CD4-positive, alpha-beta T cell (primary cell): Measurements from ENCODE around the gene LSM6. TPM values are rescaled to one million over a fixed set of nuclear protein-coding genes. Genes with fewer than 3 reads are reported as not detected.

Experiments used
- ATAC-seq: fragments of 200-7000 bp; cut with Tn5 transposase; one replicate; pipeline ENCODE4 v1.10.0; 2022; ENCODE audit warnings: mild to moderate bottlenecking; ENCODE audit not compliant: poor library complexity
- CTCF ChIA-PET: fragments of 350-600 bp; sonication (Branson Sonifier 250); formaldehyde crosslinking; loops from one replicate; lab custom pipeline; 2021; ENCODE audit warnings: antibody characterized with exemption, inconsistent platforms; lab: Charles Lee
- POLR2A ChIA-PET: fragments of 350-600 bp; sonication (Branson Sonifier 250); formaldehyde crosslinking; loops from one replicate; lab custom pipeline; 2021; ENCODE audit warnings: antibody characterized with exemption, inconsistent platforms; lab: Charles Lee
- DNase-seq, 14 experiments: peaks; one replicate each; pipeline ENCODE4 v3.0.0-alpha.2; 2013 to 2020; ENCODE audit warnings: mixed read lengths in 2 of 14
- H3K27ac ChIP-seq, 2 donors: one replicate each; pipeline versions ENCODE4 v1.5.1 to v1.7.0; 2013; ENCODE audit warnings: low read length in 2 of 2, low read depth in 1 of 2, mild to moderate bottlenecking in 1 of 2
- H3K27me3 ChIP-seq, 2 experiments: 1 replicate in 1 of 2; 2 replicates in 1 of 2; pipeline versions ENCODE4 v1.6.1 to v1.7.0; 2013; ENCODE audit warnings: low read length in 2 of 2, control low read depth in 1 of 2, mild to moderate bottlenecking in 1 of 2, moderate library complexity in 1 of 2; ENCODE audit not compliant: insufficient read depth in 2 of 2, control insufficient read depth in 1 of 2
- H3K36me3 ChIP-seq: one replicate; pipeline ENCODE4 v1.6.1; 2013; ENCODE audit warnings: low read length, control low read depth; ENCODE audit not compliant: insufficient read depth
- H3K4me1 ChIP-seq: one replicate; pipeline ENCODE4 v1.6.1; 2013; ENCODE audit warnings: low read length, control low read depth; ENCODE audit not compliant: insufficient read depth
- H3K4me3 ChIP-seq: one replicate; pipeline ENCODE4 v1.5.1; 2013; ENCODE audit warnings: mild to moderate bottlenecking, low read length, moderate library complexity
- H3K9me3 ChIP-seq, 2 experiments: 1 replicate in 1 of 2; 2 replicates in 1 of 2; pipeline versions ENCODE4 v1.6.1 to v1.7.0; 2013; ENCODE audit warnings: low read length in 2 of 2, mild to moderate bottlenecking in 2 of 2, control low read depth in 1 of 2, moderate library complexity in 1 of 2; ENCODE audit not compliant: control insufficient read depth in 1 of 2, insufficient read depth in 1 of 2
- H3K27ac Mint-ChIP-seq: one replicate; pipeline ENCODE4 v1.8.0; 2020; ENCODE audit warnings: mixed read lengths
- H3K27me3 Mint-ChIP-seq: one replicate; pipeline ENCODE4 v1.8.0; 2021; ENCODE audit warnings: mixed read lengths
- H3K36me3 Mint-ChIP-seq: one replicate; pipeline ENCODE4 v1.8.0; 2021; ENCODE audit warnings: low read depth, mixed read lengths
- H3K4me1 Mint-ChIP-seq: one replicate; pipeline ENCODE4 v1.8.0; 2021; ENCODE audit warnings: low read depth, mixed read lengths
- H3K4me3 Mint-ChIP-seq: one replicate; pipeline ENCODE4 v1.8.0; 2020; ENCODE audit warnings: mild to moderate bottlenecking, mixed read lengths
- H3K9me3 Mint-ChIP-seq: one replicate; pipeline ENCODE4 v1.8.0; 2020; ENCODE audit warnings: mixed read lengths
- intact Hi-C, 2 experiments: fragments of 100-400 bp; cut with DNase I in 1 of 2; cut with micrococcal nuclease in 1 of 2; formaldehyde crosslinking; loops; one replicate each; pipeline versions ENCODE4 v1.15.1 to v1.9.0; 2023 to 2025; cut with DNase I, micrococcal nuclease
- total RNA-seq, 174 experiments: library from RNA in 2 of 174; stranded (reverse) in 2 of 174; gene quantifications; one replicate each; pipeline ENCODE4 v1.2.3 and lab custom pipeline; 2021 to 2026
- TF ChIP-seq, protein P1 (sequence below): fragments of 200-600 bp; IDR thresholded peaks from one replicate; pipeline ENCODE4 v1.8.0; 2022; ENCODE audit warnings: antibody characterized with exemption, mild to moderate bottlenecking

Gene LSM6
- total RNA-seq, 2 experiments from 2014 or later: 33.8 to 34.2 TPM

DNA sequence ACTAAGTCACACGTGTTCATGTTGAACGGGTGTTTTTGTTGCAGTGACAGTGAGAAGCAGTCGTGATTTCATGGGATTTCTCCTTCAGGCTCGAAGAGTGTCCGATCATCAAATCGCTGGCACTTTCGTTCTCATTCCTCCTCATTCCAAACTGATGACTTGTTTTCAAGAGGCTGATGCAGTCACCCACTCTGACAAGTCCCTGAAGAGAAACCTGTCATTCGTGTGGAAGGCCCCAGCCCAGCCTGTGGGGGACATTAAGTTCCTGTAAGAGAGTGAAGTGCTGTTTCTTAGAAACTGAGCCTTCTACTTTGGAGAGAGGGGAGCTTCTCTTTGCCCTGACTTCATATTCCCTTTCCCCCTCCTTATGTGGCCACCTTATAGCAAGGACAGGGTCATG is 46.8 kb downstream of the LSM6 start:
- Mint-ChIP-seq H3K4me1 (no peaks in the 10 kb centered on the region), H3K36me3 (peaks cover 4% of the 10 kb centered on the region)
- CTCF ChIA-PET: no interaction called here

DNA sequence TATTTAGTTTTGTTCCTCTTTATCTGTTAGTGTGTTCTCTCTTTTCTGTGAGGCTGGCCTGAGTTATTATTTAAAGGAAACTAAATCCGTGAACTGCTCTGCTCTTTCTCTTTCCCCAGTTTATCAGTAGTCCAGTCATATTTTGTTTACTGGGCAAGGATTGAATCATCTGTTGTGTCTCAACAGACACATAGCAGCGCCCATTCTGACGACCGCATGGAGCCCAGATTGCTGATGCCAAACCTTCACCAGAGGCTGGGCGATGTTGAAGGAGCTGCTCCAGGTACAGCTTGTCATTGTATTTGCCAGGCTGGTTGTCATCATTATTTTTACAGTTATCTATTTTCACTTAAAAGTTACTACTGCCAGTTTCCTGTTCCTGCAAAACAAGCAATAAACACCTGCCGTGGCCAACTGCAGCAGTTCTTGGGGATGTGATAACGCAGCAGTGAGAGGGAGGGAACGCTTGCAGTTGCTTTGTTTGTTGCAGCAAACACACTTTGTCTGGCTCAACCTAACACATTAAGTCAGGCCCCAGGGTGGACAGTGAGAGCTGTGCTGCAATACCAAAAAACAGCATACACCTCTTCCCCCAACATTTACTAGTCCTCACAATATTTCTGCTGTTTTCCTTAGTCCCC is 48.9 kb downstream of the LSM6 start:
- intact Hi-C loops: no loop called here
- H3K36me3 Mint-ChIP-seq: peaks cover 4% of the 10 kb centered on the region
- CTCF ChIA-PET: no interaction called here
- no peak overlapping the region for H3K4me3 Mint-ChIP-seq
- H3K27ac Mint-ChIP-seq: no peak overlapping the region
- DNase-seq (no peak), ATAC-seq (no peak)
- POLR2A ChIA-PET: no interaction called here
- TF ChIP-seq, protein P1, sequence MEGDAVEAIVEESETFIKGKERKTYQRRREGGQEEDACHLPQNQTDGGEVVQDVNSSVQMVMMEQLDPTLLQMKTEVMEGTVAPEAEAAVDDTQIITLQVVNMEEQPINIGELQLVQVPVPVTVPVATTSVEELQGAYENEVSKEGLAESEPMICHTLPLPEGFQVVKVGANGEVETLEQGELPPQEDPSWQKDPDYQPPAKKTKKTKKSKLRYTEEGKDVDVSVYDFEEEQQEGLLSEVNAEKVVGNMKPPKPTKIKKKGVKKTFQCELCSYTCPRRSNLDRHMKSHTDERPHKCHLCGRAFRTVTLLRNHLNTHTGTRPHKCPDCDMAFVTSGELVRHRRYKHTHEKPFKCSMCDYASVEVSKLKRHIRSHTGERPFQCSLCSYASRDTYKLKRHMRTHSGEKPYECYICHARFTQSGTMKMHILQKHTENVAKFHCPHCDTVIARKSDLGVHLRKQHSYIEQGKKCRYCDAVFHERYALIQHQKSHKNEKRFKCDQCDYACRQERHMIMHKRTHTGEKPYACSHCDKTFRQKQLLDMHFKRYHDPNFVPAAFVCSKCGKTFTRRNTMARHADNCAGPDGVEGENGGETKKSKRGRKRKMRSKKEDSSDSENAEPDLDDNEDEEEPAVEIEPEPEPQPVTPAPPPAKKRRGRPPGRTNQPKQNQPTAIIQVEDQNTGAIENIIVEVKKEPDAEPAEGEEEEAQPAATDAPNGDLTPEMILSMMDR: no peak
- Histone ChIP-seq H3K27me3 (no peaks in the 10 kb centered on the region), H3K36me3 (no peaks in the 10 kb centered on the region), H3K4me3 (no peak overlapping the region), H3K27ac (no peak overlapping the region), H3K9me3 (no peaks in the 10 kb centered on the region), H3K4me1 (no peaks in the 10 kb centered on the region)
- no peaks in the 10 kb centered on the region for H3K9me3 Mint-ChIP-seq
- H3K4me1 Mint-ChIP-seq: no peaks in the 10 kb centered on the region
- no peaks in the 10 kb centered on the region for H3K27me3 Mint-ChIP-seq

More for the DNA sequence above, 46.8 kb downstream of the LSM6 start:
- no peaks in the 10 kb centered on the region for H3K4me1 ChIP-seq
- H3K9me3 ChIP-seq: no peaks in the 10 kb centered on the region
- intact Hi-C loops: no loop called here
- POLR2A ChIA-PET: no interaction called here
- H3K4me3 Mint-ChIP-seq: no peak overlapping the region
- no peak for ATAC-seq
- no peaks in the 10 kb centered on the region for H3K27me3 ChIP-seq
- no peak overlapping the region for H3K4me3 ChIP-seq
- H3K9me3 Mint-ChIP-seq: no peaks in the 10 kb centered on the region
- TF ChIP-seq, protein P1: no peak
- H3K27ac ChIP-seq: no peak overlapping the region
- H3K27me3 Mint-ChIP-seq: no peaks in the 10 kb centered on the region
- no peak for DNase-seq
- no peaks in the 10 kb centered on the region for H3K36me3 ChIP-seq
- no peak overlapping the region for H3K27ac Mint-ChIP-seq

DNA sequence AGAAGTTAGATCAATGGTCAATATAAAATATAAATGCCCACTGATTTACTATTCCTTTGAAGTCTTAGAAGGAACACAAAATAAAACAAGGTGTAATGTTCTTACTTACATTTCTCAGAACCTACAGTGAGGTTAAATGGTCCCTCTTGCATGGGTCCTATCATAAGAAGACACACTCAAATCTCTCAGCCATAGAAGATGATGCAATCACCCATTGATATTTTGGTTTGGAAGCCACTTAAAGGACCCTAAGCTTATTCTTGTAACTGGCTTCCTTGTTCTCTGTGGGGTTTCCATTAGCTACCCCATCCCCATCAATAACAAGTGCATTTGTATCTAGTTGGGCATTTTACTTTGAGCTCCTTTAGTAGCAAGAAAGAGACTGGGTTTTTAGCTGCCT is 53.9 kb downstream of the LSM6 start:
- no peak for DNase-seq
- intact Hi-C loops: no loop called here
- H3K9me3 Mint-ChIP-seq: no peaks in the 10 kb centered on the region

More for the DNA sequence above, 53.9 kb downstream of the LSM6 start:
- no peak for ATAC-seq
- Histone ChIP-seq H3K4me1 (no peaks in the 10 kb centered on the region), H3K27ac (no peak overlapping the region), H3K27me3 (no peaks in the 10 kb centered on the region), H3K36me3 (no peaks in the 10 kb centered on the region), H3K9me3 (no peaks in the 10 kb centered on the region), H3K4me3 (no peak overlapping the region)
- H3K36me3 Mint-ChIP-seq: peaks cover 4% of the 10 kb centered on the region
- no peak overlapping the region for H3K27ac Mint-ChIP-seq
- no peak overlapping the region for H3K4me3 Mint-ChIP-seq
- no peaks in the 10 kb centered on the region for H3K27me3 Mint-ChIP-seq
- ChIA-PET POLR2A (no interaction called here), CTCF (no interaction called here)
- TF ChIP-seq, protein P1: no peak
- no peaks in the 10 kb centered on the region for H3K4me1 Mint-ChIP-seq
